ENCODE results near the gene TTPAL.

DNA sequence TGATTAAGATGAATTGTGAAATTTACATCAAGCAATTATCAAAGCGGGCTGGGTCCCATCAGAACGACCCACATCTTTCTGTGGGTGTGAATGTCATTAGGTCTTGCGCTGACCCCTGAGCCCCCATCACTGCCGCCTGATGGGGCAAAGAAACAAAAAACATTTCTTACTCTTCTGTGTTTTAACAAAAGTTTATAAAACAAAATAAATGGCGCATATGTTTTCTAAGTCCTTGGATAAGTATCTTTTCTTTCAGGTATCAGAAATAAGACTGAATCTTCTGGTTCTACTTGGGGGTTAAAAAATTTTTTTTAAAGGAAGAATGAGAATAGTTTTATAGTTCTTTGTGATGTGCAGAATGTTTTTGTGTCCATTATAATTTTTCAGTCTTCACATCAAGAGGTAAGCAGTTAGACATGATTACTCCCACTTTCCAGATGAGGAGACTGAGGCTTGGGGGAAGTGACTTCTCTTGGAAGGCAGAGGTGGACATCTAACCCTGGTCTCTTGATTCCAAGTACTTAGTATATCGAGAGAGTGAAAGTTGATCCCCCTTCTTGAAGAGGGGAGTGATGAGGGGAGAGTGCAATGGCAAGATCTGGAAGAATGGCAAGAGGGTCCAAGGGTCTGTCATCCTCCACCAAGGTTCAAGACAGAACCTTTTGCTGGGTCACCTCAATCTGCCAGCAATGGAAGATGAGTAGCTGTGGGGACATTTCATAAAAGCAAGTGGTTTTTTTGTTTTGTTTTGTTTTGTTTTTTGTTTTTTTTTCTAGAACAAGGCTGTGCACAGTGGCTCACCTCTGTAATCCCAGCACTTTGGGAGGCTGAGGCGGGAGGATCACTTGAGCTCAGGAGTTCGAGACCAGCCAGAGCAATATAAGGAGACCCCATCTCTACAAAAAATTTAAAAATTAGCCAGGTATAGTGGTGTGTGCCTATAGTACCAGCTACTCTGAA lies 42.8 kb upstream of the TTPAL start:
- TF ChIP-seq, protein P1, sequence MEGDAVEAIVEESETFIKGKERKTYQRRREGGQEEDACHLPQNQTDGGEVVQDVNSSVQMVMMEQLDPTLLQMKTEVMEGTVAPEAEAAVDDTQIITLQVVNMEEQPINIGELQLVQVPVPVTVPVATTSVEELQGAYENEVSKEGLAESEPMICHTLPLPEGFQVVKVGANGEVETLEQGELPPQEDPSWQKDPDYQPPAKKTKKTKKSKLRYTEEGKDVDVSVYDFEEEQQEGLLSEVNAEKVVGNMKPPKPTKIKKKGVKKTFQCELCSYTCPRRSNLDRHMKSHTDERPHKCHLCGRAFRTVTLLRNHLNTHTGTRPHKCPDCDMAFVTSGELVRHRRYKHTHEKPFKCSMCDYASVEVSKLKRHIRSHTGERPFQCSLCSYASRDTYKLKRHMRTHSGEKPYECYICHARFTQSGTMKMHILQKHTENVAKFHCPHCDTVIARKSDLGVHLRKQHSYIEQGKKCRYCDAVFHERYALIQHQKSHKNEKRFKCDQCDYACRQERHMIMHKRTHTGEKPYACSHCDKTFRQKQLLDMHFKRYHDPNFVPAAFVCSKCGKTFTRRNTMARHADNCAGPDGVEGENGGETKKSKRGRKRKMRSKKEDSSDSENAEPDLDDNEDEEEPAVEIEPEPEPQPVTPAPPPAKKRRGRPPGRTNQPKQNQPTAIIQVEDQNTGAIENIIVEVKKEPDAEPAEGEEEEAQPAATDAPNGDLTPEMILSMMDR (IDR thresholded peaks at IDR 0.05) = no peak
- no peak for TF ChIP-seq ZFX (IDR thresholded peaks at IDR 0.05; ENCODE audit: borderline replicate concordance)
